Endothelial cell (in vitro differentiated cells): Measurements from ENCODE around the gene F13A1. TPM values are rescaled to one million over a fixed set of nuclear protein-coding genes. Genes with fewer than 3 reads are reported as not detected.

Experiments used
- DNase-seq: peaks from one replicate; pipeline ENCODE4 v3.0.0; 2021; ENCODE audit warnings: low spot score
- H3K27ac Mint-ChIP-seq: one replicate; pipeline ENCODE4 v1.8.0; 2021; ENCODE audit warnings: mixed read lengths, inconsistent platforms; ENCODE audit not compliant: unreplicated experiment
- H3K27me3 Mint-ChIP-seq: one replicate; pipeline ENCODE4 v1.8.0; 2021; ENCODE audit warnings: mild to moderate bottlenecking, moderate library complexity, mixed read lengths, inconsistent platforms; ENCODE audit not compliant: unreplicated experiment
- H3K36me3 Mint-ChIP-seq: one replicate; pipeline ENCODE4 v1.8.0; 2021; ENCODE audit warnings: mild to moderate bottlenecking, low read depth, mixed read lengths, inconsistent platforms; ENCODE audit not compliant: unreplicated experiment
- H3K4me1 Mint-ChIP-seq: one replicate; pipeline ENCODE4 v1.8.0; 2021; ENCODE audit warnings: mild to moderate bottlenecking, mixed read lengths, inconsistent platforms; ENCODE audit not compliant: unreplicated experiment
- H3K4me3 Mint-ChIP-seq: one replicate; pipeline ENCODE4 v1.8.0; 2021; ENCODE audit warnings: mild to moderate bottlenecking, mixed read lengths, inconsistent platforms; ENCODE audit not compliant: unreplicated experiment
- H3K9me3 Mint-ChIP-seq: one replicate; pipeline ENCODE4 v1.8.0; 2021; ENCODE audit warnings: mixed read lengths, inconsistent platforms; ENCODE audit not compliant: unreplicated experiment
- CTCF ChIP-seq: fragments of 200-600 bp; sonication (generic); IDR thresholded peaks from one replicate; pipeline ENCODE4 v1.5.0; 2021; ENCODE audit warnings: antibody characterized with exemption; ENCODE audit not compliant: unreplicated experiment
- total RNA-seq: library from RNA; stranded (reverse); fragmentation: NEBNext Ultra II Directional; extraction: Animal tissue kit (Norgen Biotek cat#: 25700); gene quantifications from one replicate; pipeline ENCODE4 v1.2.1, GENCODE V29; 2021; ENCODE audit not compliant: unreplicated experiment

Gene F13A1
- total RNA-seq, 1 donor from 2014 or later, result not detected

DNA sequence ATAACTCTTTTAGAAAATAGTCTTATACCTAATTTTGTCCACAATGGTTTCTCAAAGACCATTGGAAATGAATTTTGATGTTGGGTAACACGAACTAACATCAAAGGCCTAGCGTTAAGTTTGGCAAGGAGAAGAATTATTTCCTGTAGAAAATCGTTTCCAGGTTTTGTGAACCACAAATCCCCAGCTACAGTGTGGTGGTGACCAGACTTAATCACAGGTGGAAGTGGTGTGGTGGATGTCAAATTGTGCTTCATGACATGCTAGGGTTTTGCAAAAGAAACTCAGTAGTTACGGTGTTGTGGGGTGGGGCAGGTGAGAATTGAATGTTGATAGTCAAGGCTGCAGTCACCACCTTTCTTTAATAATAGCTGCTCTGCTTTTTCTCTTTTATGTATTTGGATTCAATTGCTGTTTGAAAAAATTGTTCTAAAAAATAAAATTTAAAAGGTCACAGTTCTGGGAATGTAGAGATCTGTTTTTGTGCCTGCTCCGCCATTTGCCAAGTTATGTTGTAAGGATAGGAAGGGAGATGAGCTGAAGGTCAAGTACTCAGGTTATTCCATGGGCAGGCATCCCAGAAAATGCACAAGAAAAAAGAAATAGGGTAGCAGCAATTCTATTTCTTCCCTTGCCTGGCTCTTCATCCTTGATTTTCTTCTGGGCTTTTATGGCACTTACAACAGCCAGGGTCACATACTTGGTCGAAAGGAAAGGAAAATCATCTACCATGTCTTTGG lies 83.6 kb downstream of the F13A1 start:
- Mint-ChIP-seq H3K4me1 (peaks cover 2% of the 10 kb centered on the region), H3K4me3 (no peak overlapping the region), H3K27ac (no peak overlapping the region), H3K27me3 (no peaks in the 10 kb centered on the region), H3K36me3 (no peaks in the 10 kb centered on the region), H3K9me3 (peaks cover 3% of the 10 kb centered on the region)
- TF ChIP-seq CTCF, result no peak
- DNase-seq, result no peak

GRCh38 chr6:6235786-6236185 lies 84.7 kb downstream of the F13A1 start:
- peaks cover 4% of the 10 kb centered on the region for H3K9me3 Mint-ChIP-seq
- no peak overlapping the region for H3K4me3 Mint-ChIP-seq
- H3K27ac Mint-ChIP-seq, result no peak overlapping the region
- no peaks in the 10 kb centered on the region for H3K36me3 Mint-ChIP-seq
- H3K27me3 Mint-ChIP-seq, result no peaks in the 10 kb centered on the region
- no peak for TF ChIP-seq CTCF
- no peak for DNase-seq
- peaks cover 2% of the 10 kb centered on the region for H3K4me1 Mint-ChIP-seq

- Mint-ChIP-seq H3K36me3 (no peaks in the 10 kb centered on the region), H3K27ac (no peak overlapping the region), H3K27me3 (no peaks in the 10 kb centered on the region), H3K4me3 (no peak overlapping the region), H3K4me1 (peaks cover 2% of the 10 kb centered on the region), H3K9me3 (peaks cover 4% of the 10 kb centered on the region)
- TF ChIP-seq CTCF, result no peak
- no peak for DNase-seq
Measured at GRCh38 chr6:6234963-6235362, 85.5 kb downstream of the F13A1 start.

- no peak overlapping the region for H3K4me3 Mint-ChIP-seq
- DNase-seq, result no peak
- no peaks in the 10 kb centered on the region for H3K27me3 Mint-ChIP-seq
- peaks cover 4% of the 10 kb centered on the region for H3K9me3 Mint-ChIP-seq
- H3K4me1 Mint-ChIP-seq, result no peaks in the 10 kb centered on the region
- no peak overlapping the region for H3K27ac Mint-ChIP-seq
- no peaks in the 10 kb centered on the region for H3K36me3 Mint-ChIP-seq
- TF ChIP-seq CTCF, result no peak
Measured at GRCh38 chr6:6230286-6230685, 90.2 kb downstream of the F13A1 start.

- H3K27me3 Mint-ChIP-seq, result no peaks in the 10 kb centered on the region
- no peak overlapping the region for H3K27ac Mint-ChIP-seq
- no peaks in the 10 kb centered on the region for H3K4me1 Mint-ChIP-seq
- no peaks in the 10 kb centered on the region for H3K36me3 Mint-ChIP-seq
- no peak for TF ChIP-seq CTCF
- no peak overlapping the region for H3K4me3 Mint-ChIP-seq
- peaks cover 4% of the 10 kb centered on the region for H3K9me3 Mint-ChIP-seq
- no peak for DNase-seq
Measured at GRCh38 chr6:6227896-6228295, 92.6 kb downstream of the F13A1 start.
